HFF-Myc (cell line): ENCODE measurements around the gene TMEFF2.

Experiments
- DNase-seq: peaks from one replicate; pipeline ENCODE4 v3.0.0-alpha.2; 2011; ENCODE audit warnings: low read depth; ENCODE audit errors: extremely low read depth
- H3K4me3 ChIP-seq: replicated peaks from 2 replicates; pipeline ENCODE4 v1.5.1; 2011; ENCODE audit warnings: low read depth, mild to moderate bottlenecking, control low read depth, low read length
- TF ChIP-seq, protein P1 (sequence below): IDR thresholded peaks from 2 replicates; pipeline ENCODE4 v1.5.1; 2012; ENCODE audit warnings: mild to moderate bottlenecking, low read depth, low read length, control low read depth; ENCODE audit errors: missing control alignments

Gene TMEFF2

DNA sequence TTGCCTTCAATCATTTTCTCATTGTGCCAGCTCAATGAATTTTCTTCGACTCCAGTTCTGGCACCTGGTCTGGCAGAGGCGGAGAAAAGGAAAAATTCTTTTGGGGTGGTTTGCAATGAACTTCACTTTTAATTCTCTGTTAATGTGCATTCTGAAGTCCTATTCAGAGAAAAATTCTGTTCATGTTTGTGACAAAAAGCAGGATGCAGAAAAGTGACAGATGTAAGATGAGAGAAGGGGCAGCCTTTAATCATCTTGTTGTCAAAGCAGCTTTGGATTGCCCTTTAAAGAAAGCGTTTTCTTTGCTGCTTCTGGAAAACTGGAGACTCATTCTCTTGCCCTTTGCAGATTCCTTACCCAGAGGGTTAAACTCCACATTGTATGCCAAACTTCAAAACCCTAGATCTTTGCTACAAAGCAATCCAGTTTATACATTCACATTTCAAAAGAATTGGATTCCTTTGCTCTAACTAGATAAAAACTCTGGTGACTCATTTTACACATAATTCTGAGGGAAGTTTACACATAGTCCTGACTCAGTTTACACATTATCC is 253.3 kb downstream of the TMEFF2 start:
- DNase-seq, result no peak
- H3K4me3 ChIP-seq, result no peak overlapping the region
- TF ChIP-seq, protein P1, sequence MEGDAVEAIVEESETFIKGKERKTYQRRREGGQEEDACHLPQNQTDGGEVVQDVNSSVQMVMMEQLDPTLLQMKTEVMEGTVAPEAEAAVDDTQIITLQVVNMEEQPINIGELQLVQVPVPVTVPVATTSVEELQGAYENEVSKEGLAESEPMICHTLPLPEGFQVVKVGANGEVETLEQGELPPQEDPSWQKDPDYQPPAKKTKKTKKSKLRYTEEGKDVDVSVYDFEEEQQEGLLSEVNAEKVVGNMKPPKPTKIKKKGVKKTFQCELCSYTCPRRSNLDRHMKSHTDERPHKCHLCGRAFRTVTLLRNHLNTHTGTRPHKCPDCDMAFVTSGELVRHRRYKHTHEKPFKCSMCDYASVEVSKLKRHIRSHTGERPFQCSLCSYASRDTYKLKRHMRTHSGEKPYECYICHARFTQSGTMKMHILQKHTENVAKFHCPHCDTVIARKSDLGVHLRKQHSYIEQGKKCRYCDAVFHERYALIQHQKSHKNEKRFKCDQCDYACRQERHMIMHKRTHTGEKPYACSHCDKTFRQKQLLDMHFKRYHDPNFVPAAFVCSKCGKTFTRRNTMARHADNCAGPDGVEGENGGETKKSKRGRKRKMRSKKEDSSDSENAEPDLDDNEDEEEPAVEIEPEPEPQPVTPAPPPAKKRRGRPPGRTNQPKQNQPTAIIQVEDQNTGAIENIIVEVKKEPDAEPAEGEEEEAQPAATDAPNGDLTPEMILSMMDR, result no peak

DNA sequence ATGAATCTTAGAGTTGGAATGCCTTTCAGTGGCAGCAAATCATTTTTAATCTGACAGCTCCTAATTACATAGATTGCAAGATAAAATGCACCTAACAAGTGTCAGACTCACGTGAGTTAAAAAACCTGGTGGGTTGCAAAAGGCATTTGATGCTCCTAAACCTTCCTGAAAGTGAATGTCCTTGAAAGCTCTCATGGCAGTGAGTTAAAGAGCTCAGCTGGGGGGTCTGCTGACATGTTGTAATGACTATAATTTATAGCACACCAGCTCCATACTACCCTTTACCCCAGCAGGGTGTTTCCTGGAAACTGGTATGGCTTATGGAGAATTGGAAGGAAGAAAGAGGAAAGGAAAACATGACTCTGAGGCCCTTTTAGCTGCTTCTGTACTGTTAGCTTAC is 256.0 kb downstream of the TMEFF2 start:
- no peak for DNase-seq
- TF ChIP-seq, protein P1, result no peak
- no peak overlapping the region for H3K4me3 ChIP-seq

DNA sequence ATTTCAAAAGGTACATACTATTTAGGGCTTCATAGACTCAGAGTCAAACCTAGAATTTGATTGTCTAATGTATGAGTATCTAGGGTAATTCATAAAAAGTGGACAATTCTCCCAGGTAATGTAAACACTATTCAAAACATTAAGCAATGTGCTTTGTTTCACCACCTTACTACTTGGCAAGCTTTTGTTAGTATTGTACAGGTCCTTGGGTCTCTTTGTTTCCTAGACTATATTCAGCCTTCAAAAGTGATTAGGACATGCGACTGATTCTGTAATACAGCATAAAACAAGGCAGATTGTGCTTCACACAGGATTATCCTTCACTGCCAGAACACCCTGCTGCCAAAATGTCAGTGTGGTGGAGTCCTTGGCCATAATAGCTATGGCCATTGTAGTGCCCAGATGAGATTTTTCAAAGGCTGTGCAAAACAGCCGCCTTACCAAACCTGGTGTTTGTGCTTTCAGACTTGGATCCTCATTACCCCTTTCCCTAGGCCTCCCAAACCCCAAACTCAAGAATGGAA is 257.8 kb downstream of the TMEFF2 start:
- DNase-seq, result no peak
- TF ChIP-seq, protein P1, result no peak
- H3K4me3 ChIP-seq, result no peak overlapping the region

DNA sequence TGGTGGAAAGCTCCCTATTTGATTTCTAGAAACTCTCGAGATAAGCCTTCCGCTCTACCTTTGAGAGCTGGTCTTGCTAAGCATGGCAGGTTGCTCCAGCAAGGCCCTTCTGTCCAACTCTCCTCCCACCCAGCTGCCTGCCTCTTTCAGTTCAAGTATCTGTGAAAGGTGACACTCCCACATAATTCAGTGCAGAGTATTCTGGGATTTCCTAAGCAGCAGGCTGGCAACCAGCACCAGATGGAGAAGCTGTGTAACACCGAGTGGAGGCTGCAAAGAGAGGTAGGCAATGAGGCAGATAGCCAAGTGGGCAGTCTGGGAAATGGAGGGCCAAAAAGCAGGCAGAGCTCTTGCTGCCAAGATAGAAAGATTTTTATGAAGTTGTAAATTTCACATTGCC is 259.5 kb downstream of the TMEFF2 start:
- H3K4me3 ChIP-seq, result no peak overlapping the region
- peak; percentile 16 for DNase-seq
- TF ChIP-seq, protein P1, result no peak

DNA sequence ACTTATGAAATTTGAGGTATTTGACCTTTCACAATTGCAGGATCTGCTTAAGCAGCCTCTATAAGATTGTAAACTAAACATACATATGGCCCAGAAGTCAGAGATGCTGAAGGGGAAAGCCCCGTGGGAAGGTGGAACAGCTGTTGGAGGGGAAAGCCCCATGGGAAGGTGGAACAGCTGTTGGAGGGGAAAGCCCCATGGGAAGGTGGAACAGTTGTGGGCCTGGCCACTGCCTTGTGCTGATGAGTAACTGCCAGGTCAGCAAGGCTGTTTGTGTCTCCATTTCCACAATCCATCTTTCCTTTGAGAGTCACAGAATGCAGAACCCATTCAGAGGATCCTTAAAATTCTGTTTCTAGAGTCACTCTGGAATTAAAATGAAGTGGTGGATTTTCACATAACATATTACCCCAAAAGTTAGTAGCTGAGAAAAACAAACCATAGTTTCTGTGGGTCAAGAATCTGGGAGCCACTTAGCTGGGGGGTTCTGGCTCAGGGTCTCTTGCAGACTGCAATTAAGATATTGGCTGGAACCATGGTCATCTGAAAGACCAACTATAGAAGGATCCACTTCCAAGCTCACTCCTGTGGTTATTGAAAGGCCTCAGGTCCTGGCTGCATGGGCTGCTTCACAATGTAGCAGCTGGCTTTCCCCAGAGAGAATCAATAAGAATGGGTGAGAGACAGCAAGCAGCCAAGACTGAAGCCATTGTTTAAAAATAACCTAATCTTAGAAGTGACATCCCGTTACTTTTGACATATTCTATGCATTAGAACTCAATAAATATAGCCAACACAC is 261.2 kb downstream of the TMEFF2 start:
- no peak for DNase-seq
- TF ChIP-seq, protein P1, result no peak

DNA sequence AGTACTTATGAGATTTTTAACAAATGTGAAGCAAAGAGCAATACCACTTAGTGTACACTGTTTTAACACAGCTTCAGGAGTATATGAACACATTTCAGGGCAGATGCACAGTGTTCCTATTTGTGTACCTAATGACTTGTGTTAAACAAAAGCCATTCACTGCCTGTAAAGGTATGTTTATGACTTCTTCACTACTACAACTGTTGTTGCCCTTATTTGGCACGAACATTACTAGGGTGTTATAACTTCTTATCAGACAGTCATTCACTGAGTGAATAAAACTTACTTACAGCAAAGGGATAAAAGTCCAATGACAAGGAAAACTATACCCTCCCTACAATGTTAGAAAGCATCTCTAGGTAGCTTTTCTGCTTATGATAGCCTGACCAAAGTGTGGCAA is 262.4 kb downstream of the TMEFF2 start:
- TF ChIP-seq, protein P1, result no peak
- DNase-seq, result no peak
- H3K4me3 ChIP-seq, result no peak overlapping the region

More for the DNA sequence above, 261.2 kb downstream of the TMEFF2 start:
- no peak overlapping the region for H3K4me3 ChIP-seq
